Heart right ventricle (tissue), 16 donors: ENCODE results near the gene RYR3. TPM values are rescaled to one million over a fixed set of nuclear protein-coding genes. Genes with fewer than 3 reads are reported as not detected.

ENCODE experiments used
- ATAC-seq, 8 donors: fragments of 200-7000 bp; cut with Tn5 transposase; one replicate each; pipeline ENCODE4 v1.9.1; 2020; ENCODE audit warnings: mild to moderate bottlenecking in 8 of 8, moderate library complexity in 8 of 8, moderate number of reproducible peaks in 1 of 8
- DNase-seq, 2 donors: peaks; one replicate each; pipeline ENCODE4 v3.0.0-alpha.2; 2020
- H3K27ac ChIP-seq, 10 donors: fragments of 200-600 bp; sonication (generic) in 2 of 10; one replicate each; pipeline versions ENCODE4 v1.5.0 to v1.8.0; 2020 to 2022; ENCODE audit warnings: mild to moderate bottlenecking in 3 of 10
- H3K27me3 ChIP-seq, 7 donors: fragments of 200-600 bp; one replicate each; pipeline ENCODE4 v1.8.0; 2021 to 2022; ENCODE audit warnings: mild to moderate bottlenecking in 2 of 7
- H3K36me3 ChIP-seq, 9 donors: fragments of 200-600 bp; sonication (generic) in 1 of 9; one replicate each; pipeline versions ENCODE4 v1.5.0 to v1.8.0; 2020 to 2022; ENCODE audit warnings: mild to moderate bottlenecking in 2 of 9
- H3K4me1 ChIP-seq, 9 donors: fragments of 200-600 bp; sonication (generic) in 1 of 9; one replicate each; pipeline versions ENCODE4 v1.5.0 to v1.8.0; 2020 to 2022; ENCODE audit warnings: mild to moderate bottlenecking in 4 of 9
- H3K4me3 ChIP-seq, 10 donors: fragments of 200-600 bp; sonication (generic) in 2 of 10; one replicate each; pipeline versions ENCODE4 v1.5.0 to v1.8.0; 2020 to 2022; ENCODE audit warnings: mild to moderate bottlenecking in 7 of 10, moderate library complexity in 2 of 10
- H3K9me3 ChIP-seq, 11 donors: fragments of 200-600 bp in 10 of 11; sonication (generic) in 2 of 11; one replicate each; pipeline versions ENCODE4 v1.5.0 to v1.8.0; 2013 to 2022; ENCODE audit warnings: mild to moderate bottlenecking in 2 of 11, control low read depth in 1 of 11, moderate library complexity in 1 of 11
- CTCF ChIP-seq, 9 donors: fragments of 200-600 bp; sonication (generic) in 2 of 9; IDR thresholded peaks; one replicate each; pipeline versions ENCODE4 v1.5.0 to v1.8.0; 2021 to 2022; ENCODE audit warnings: antibody characterized with exemption in 9 of 9, mild to moderate bottlenecking in 5 of 9, moderate library complexity in 1 of 9
- WGBS, 2 donors: extraction: QIAGEN DNeasy Blood & Tissue Kit; methylation state at CpG; one replicate each; pipeline ENCODE4 v1.1.7; 2013; ENCODE audit warnings: inconsistent platforms in 1 of 2; 5-methylcytosine and 5-hydroxymethylcytosine counted together
- intact Hi-C, 10 donors: fragments of 100-400 bp; cut with DNase I; formaldehyde crosslinking; loops; one replicate each; pipeline versions ENCODE4 v1.11.1 to v1.14.2; 2022
- polyA plus RNA-seq, 2 donors: library from polyadenylated mRNA; stranded (reverse); fragments of 200-250 nt; gene quantifications; one replicate each; pipeline ENCODE4 v1.2.3, GENCODE V29; 2013
- total RNA-seq, 10 donors: library from RNA; stranded (reverse); fragmentation: NEBNext Ultra II Directional in 3 of 10; extraction: Animal tissue kit (Norgen Biotek cat#: 25700) in 3 of 10; gene quantifications; one replicate each; pipeline versions ENCODE4 v1.2.1 to v1.2.4, GENCODE V29; 2021 to 2023
- donor health status: Arrhythmogenic right ventricular cardiomyopathy.
- donor health status: ischemic (EF 13 %, LVEDD 7.1; RV severe dilation, severe dysfunction).
- donor health status: healthy with polysubstance abuse.
- donor health status: DM: no; HTN: yes; CAD: no.
- donor health status: DM: no; HTN: no; CAD: no.
- donor health status: ischemic (EF 25% LVEDD 6.9; RV normal size, moderate dysfunction).
- donor health status: ischemic (EF 25% LVEDD 5.7; RV mildly dilated, moderate dysfunction).
- donor health status: healthy.
- donor health status: DM: yes; HTN: yes; CAD: no.
- donor health status: Ischemic cardiomyopathy.
- donor health status: ischemic (EF 35%, LVEDD 5.7; RV mildly dilated, moderate dysfunction).
- donor health status: nonischemic (EF 11% LVEDD 7.7; RV severe dilation, severe dysfunction).
- donor health status: DM: yes; HTN: yes; CAD: no.
- donor health status: PGD.
- donor health status: ischemic (EF 29% LVEDD 5.4; RV normal size, mild dysfunction).
- donor health status: nonischemic (EF 23%, LVEDD 6.1; RV moderate dilation, normal function).

Gene RYR3
- total and polyA plus RNA-seq, 12 donors, result 0.02 to 1.00 (median 0.13) TPM; not detected in 2

GRCh38 chr15:33508703-33509102 is 197.9 kb downstream of the RYR3 start:
- Histone ChIP-seq H3K36me3 (no peaks in the 10 kb centered on the region), H3K9me3 (no peaks in the 10 kb centered on the region), H3K4me1 (no peaks in the 10 kb centered on the region), H3K4me3 (no peak overlapping the region), H3K27me3 (no peaks in the 10 kb centered on the region), H3K27ac (no peak overlapping the region)
- WGBS, 2 donors, result 56 to 80% methylated on average over 4 of the region's 4 CpGs
- DNase-seq (no peak), ATAC-seq (no peak)
- no peak for TF ChIP-seq CTCF (IDR thresholded peaks at IDR 0.05)
- intact Hi-C loops, result no loop called here

GRCh38 chr15:33515121-33515520 is 204.4 kb downstream of the RYR3 start:
- Histone ChIP-seq H3K9me3 (no peaks in the 10 kb centered on the region), H3K27ac (no peak overlapping the region), H3K4me3 (no peak overlapping the region), H3K36me3 (no peaks in the 10 kb centered on the region), H3K4me1 (no peaks in the 10 kb centered on the region), H3K27me3 (peaks cover 0 to 5% (median 0%) of the 10 kb centered on the region in 7 donors)
- intact Hi-C loops, result no loop called here
- no peak for DNase-seq
- no peak for ATAC-seq
- WGBS, 2 donors, result 70 to 83% methylated on average over 2 of the region's 2 CpGs
- TF ChIP-seq CTCF (IDR thresholded peaks at IDR 0.05), result no peak

- H3K9me3 ChIP-seq, result no peaks in the 10 kb centered on the region
- WGBS, 2 donors, result 67 to 72% methylated on average over 2 of the region's 2 CpGs
- no peak overlapping the region for H3K27ac ChIP-seq
- H3K4me3 ChIP-seq, result no peak overlapping the region
- DNase-seq (no peak), ATAC-seq (no peak)
- no peaks in the 10 kb centered on the region for H3K4me1 ChIP-seq
- intact Hi-C loops, result no loop called here
- peaks cover 0 to 5% (median 0%) of the 10 kb centered on the region in 7 donors for H3K27me3 ChIP-seq
- no peak for TF ChIP-seq CTCF (IDR thresholded peaks at IDR 0.05)
- no peaks in the 10 kb centered on the region for H3K36me3 ChIP-seq
Measured at GRCh38 chr15:33516563-33516962, 205.8 kb downstream of the RYR3 start.

GRCh38 chr15:33517944-33518343 is 207.2 kb downstream of the RYR3 start:
- intact Hi-C loops, result no loop called here
- no peak for DNase-seq
- Histone ChIP-seq H3K27ac (no peak overlapping the region), H3K27me3 (peaks cover 0 to 5% (median 0%) of the 10 kb centered on the region in 7 donors), H3K4me1 (no peaks in the 10 kb centered on the region), H3K36me3 (no peaks in the 10 kb centered on the region), H3K9me3 (no peaks in the 10 kb centered on the region), H3K4me3 (no peak overlapping the region)
- 19 to 64% methylated on average over 2 of the region's 2 CpGs for WGBS, 2 donors
- no peak for TF ChIP-seq CTCF (IDR thresholded peaks at IDR 0.05)
- ATAC-seq, result no peak
